Naive B cell (primary cell): ENCODE measurements around the gene XAGE3. TPM values are rescaled to one million over a fixed set of nuclear protein-coding genes. Genes with fewer than 3 reads are reported as not detected.

ENCODE experiments used
- polyA plus RNA-seq, 6 donors: library from polyadenylated mRNA; unstranded; fragments of 300-500 nt; fragmentation: Illumina TruSeq; gene quantifications; one replicate each; pipeline ENCODE4 v1.2.3, GENCODE V29; 2021; ENCODE audit warnings: low read depth in 6 of 6

The XAGE3 gene
- polyA plus RNA-seq, 6 donors from 2014 or later: not detected

Other genes starting within 250 kb of the XAGE3 start
- not detected for gene SSX7, start 213.2 kb downstream of the XAGE3 start, polyA plus RNA-seq
- not detected for gene SSX2, start 160.9 kb downstream of the XAGE3 start, polyA plus RNA-seq
- not detected for gene SSX2B, start 116.8 kb downstream of the XAGE3 start, polyA plus RNA-seq
- not detected for gene SPANXN5, start 70.7 kb downstream of the XAGE3 start, polyA plus RNA-seq
- gene XAGE5, start 56.8 kb downstream of the XAGE3 start, polyA plus RNA-seq: not detected
- 1 to 10 TPM; 4.8 to 8.3 (median 6.9) TPM for gene FAM156B, start 29.2 kb upstream of the XAGE3 start, polyA plus RNA-seq
- 10 to 100 TPM in 1 of 6 donors, 1 to 10 TPM in 5; 2.2 to 11.1 (median 4.7) TPM for gene FAM156A, start 90.4 kb upstream of the XAGE3 start, polyA plus RNA-seq
- not detected for gene GPR173, start 180.7 kb upstream of the XAGE3 start, polyA plus RNA-seq
- 10 to 100 TPM; 10.9 to 24.0 (median 14.5) TPM for gene TSPYL2, start 214.3 kb upstream of the XAGE3 start, polyA plus RNA-seq
- 1 to 10 TPM in 5 of 6 donors, not detected in 1; 1.2 to 3.8 (median 2.2) TPM for gene KANTR, start 226.1 kb upstream of the XAGE3 start, polyA plus RNA-seq